Dedifferentiated amniotic fluid mesenchymal stem cell (primary cell): ENCODE data around the gene PMEPA1.
A peak's percentile ranks its signal among the peaks of the same experiment; 100 is the strongest.

Experiments
- DNase-seq: peaks from one replicate; pipeline ENCODE4 v3.0.0-alpha.2; 2016; ENCODE audit errors: extremely low spot score

The PMEPA1 gene

DNA sequence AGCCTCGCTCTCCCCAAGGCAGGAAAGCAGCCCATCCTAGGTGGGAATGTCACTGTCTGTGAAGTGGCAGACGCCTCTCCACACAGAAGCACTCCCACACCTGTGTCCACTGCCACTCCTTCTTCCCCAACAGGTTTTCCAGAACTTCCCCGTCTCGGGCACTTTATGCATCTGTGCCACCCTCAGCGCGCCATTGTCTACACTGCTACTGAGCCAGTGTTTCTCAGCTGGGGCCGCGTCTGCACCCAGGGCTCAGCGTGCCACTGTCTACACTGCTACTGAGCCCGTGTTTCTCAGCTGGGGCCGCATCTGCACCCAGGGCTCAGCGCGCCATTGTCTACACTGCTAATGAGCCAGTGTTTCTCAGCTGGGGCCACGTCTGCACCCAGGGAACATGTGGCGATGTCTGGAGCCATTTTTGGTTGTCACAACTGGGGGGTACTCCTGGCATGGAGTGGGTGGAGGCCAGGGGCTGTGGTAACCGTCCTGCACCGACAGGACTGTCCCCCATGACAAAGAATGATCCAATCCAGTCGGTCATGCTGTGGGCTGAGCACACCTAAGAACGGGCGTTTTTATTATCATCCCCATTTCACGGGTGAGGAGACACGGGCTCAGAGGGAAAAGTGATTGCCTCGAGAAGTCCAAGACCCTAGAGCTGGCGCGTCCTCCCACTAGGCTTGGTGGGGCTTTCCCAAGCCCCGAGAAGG lies 47.9 kb downstream of the PMEPA1 start:
- DNase-seq: no peak

DNA sequence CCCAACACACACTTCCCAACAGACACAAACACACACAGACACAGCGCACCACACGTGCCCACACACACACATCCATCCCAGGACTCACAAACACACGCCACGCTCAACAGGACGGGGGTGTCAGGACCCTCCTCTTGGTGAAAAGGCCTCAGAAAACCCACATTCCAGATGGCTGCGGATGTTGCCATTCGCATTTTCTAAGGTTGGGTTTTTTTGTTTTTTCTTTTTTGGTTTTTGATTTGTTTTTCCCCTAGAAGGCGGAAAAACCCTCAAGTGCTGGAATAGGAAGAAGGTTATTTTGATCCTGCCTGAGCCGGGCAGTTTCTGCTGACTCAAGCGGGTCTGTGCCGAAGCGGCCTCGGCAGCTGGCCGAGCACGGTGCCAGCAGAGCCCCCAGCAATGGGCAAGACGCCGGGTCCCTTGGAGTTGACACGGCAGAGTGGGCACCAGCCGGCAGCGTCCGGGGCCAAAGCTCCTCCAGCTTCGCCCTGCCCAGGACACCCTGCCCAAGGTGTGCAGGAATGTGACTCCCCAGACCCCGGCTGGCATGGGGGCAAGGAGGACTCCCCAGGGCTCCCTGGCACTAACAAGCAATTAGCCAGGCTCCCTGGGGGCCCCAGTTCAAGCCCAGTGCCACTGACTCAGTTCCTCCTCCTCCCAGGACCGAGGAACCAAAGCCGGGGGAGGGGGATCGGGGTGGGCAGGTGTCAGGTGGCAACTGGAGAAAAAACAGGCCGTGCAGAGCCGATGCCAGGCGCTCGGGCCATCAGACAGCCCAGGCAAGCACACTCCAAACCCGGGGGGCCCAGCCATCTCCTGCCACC lies 48.7 kb downstream of the PMEPA1 start:
- no peak for DNase-seq

DNA sequence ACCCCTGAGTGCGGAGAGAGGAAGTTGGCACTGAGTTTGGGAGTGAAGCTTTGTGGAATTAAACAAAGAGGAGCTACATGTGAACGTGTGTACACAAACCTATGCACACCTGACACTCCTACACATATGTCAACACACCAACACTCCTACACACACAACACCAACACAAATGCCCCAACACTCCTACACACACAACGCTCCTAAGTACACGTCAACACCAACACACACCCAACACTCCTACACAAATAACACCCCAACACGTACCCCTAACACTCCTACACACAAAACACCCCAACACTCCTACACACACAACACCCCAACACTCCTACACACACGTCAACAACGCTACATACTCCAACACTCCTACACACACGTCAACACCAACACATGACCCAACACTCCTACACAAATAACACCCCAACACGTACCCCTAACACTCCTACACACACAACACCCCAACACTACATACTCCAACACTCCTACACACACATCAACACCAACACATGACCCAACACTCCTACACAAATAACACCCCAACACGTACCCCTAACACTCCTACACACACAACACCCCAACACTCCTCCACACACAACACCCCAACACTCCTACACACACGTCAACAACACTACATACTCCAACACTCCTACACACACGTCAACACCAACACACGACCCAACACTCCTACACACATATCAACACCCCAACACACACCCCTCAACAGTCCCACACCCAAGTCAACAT lies 49.5 kb downstream of the PMEPA1 start:
- no peak for DNase-seq

DNA sequence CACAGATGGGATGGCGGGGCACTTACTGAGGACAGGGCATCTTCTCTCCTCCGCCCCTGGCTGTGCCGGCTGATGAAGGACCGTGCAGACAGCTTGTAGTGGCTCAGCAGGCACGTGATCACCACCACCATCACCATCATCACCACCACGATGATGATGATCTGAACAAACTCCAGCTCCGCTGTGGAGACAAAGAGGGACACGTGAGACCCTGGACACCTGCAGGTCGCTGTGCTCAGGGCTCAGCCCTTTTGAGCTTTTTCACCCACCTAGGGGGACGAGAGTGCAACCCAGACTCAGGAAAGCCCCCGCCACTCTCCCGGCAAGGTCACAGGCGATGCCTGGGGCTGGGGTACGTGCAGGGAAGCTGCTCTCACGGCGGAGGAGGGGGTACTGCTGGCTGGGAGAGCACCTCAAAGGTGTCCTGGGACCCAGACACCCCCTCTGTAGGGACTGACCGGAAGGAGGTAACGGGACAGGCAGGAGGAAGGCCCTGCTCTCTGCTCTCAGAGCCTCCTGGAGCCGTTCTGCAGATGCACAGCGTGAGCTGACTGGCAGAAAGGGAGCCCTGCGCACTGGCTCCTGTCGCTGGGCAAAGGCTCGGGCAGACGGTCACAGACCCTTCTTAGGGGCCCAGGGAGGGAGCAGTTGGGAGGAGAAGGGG lies 50.2 kb downstream of the PMEPA1 start:
- DNase-seq: no peak

DNA sequence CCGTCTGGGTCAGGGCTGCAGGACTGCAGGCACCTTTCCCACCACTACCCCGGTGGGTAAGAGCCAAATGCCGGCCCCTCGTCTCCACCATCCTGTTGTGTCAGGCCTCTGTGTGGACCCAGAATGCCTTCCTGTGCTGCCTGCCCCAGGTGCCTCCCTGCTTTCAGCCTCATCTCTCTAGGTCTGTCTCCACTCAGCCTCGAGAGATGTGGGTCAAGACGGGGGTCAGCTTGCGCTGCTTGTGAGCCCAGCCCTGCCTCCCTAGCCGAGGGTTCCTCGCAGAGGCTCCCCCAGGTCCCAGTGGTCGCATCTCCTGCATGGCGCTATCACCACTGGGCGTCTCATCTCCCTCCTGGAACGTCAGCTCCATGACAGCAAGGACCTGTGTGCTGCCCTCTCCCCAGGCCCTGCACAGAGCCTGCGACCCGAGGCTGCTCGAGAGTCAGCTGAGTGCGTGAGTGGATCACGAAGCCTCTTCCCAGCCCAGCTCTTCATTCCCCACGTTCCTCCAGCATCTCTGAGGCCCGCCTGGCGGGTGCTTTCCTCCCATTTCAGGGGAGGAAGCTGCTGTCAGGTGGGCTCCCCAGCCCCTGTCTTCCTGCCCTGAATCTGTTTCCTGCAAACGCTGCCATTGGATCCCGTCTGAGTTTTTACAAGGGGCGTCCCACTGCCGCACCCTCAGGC lies 50.8 kb downstream of the PMEPA1 start:
- DNase-seq: no peak

DNA sequence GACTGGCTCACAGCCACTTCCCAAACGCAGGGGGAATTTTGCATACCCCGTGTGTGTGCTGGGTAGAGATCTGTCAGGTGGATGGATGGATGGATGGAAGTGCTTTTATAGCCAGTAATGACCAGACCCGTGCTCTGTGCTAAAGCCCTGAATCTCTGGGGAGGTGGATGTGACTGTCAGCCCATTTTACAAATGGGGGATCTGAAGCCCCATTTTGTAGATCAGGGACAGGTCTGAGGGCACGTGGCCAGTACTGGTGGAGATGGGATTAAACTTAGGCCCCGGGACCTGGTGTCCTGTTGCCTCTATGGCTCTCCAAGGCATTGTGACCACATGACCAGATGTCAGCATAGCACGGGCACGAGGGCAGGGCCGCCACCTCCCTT lies 51.4 kb downstream of the PMEPA1 start:
- no peak for DNase-seq

DNA sequence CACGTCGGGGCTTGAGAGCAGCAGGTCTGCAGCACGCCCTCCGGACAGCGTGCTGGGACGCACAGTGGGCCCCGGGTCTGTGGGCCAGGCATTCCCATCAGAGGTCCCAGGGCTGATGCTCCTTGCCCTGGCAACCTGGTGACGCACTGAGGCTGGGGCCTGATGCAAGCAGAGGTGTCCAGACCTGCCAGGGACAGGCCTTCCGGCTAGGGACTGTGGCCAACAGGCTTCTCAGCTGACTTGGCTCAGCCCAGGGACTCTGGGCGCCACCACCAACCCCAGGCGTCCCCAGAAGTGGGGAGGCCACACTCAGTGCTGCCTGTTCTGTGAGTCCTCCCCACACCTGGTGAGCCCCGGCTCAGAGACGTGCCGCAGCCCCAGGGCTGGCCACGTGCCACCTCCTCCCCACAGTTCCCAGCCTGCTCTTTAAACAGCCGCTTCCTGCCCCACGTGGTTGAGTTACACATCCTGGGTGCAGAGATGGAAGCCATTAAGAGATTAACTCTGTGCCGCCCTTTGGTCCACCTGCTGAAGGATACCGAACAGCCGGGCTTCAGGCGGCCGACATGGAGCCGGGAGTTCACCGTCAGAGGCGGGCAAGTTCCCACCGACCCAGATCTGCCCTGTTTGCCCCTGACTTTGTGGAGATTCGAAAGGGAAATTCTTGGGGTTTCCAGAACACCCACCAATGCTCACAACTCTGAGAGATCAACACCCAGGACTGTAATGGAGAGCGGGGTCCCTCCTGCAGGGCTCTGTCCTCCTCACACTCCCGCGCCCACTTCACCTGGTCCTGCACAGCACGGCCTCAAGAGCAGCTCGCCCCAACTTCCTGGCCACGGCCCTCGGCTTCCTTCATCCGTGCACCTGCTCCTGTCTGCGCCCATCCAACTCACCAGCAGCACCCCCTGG lies 52.0 kb downstream of the PMEPA1 start:
- DNase-seq: no peak

DNA sequence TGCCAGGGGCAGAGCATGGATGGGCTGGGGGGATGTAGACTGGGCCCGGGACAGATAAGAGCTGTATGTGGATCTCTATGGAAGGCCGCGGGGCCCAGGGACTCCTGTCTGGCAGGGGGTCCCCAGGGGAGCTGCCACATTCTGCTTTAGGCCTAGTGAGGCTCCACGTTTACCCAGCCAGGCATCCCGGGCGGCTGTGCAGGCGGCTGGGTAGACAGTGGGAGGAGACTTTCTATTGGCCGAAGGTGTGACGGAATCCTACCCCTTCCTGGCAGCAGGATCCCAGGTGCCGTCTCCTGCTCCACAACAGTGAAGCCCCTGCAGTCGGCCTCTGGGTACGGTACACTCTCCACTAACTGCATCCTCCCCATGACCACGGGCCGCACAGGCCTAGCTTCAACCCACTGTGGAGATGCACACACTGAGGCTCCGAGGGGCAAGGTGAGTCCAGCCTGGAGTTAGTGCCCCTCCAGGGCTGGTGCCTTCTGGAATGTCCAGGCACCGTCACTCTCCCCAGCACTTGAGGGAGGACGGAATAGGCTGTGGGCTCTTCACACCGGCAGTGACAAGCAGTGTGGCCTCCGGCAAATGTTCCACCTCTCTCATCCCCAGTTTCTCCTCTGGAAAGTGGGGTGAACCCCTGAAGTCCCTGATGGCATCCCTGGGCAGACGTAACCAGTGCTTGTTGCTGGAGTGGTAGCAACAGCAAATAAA lies 52.8 kb downstream of the PMEPA1 start:
- DNase-seq: no peak

DNA sequence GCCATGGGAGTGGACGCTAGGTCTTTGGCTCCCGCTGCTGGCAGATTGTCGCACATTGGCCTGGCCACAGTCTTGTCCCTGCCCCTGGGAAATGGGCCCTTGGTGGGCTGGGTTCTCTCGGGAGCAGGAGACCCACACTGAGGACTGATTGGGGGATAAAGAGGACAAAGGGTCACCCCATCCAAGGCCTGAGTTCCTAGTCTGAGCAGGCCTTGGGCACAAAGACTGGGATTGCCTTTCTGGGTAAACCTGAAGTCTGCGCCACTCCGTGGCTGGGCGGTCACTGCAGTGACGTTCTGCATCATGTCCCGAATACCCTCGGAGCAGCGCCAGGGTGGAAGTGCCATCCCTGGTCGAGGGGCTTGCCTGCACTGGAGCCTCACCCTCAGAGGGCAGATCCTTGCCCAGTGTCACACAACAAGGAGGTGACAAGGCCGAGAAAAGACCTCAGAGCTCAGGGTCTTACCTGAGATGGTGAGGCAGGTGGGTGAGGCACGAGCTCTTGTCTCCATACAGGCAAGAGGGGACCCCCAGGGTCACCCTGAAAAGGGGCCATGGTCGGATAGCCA lies 53.5 kb downstream of the PMEPA1 start:
- DNase-seq: no peak

DNA sequence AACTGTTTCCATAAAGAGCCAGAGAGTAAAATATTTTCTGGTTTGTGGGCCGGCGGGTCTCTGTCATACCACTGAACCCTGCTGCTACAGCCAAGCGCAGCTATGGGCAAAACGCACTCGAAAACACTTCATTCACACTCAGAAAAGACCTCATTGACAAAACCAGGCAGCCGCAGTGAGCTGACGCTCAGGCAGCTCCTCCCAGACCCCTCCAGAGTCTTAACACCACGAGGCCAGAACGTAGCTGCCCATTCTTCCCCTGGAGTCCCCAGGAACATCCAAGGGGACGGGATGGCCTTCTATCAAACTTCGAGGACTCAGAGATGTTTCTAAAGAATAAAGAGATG lies 54.0 kb downstream of the PMEPA1 start:
- DNase-seq: no peak

DNA sequence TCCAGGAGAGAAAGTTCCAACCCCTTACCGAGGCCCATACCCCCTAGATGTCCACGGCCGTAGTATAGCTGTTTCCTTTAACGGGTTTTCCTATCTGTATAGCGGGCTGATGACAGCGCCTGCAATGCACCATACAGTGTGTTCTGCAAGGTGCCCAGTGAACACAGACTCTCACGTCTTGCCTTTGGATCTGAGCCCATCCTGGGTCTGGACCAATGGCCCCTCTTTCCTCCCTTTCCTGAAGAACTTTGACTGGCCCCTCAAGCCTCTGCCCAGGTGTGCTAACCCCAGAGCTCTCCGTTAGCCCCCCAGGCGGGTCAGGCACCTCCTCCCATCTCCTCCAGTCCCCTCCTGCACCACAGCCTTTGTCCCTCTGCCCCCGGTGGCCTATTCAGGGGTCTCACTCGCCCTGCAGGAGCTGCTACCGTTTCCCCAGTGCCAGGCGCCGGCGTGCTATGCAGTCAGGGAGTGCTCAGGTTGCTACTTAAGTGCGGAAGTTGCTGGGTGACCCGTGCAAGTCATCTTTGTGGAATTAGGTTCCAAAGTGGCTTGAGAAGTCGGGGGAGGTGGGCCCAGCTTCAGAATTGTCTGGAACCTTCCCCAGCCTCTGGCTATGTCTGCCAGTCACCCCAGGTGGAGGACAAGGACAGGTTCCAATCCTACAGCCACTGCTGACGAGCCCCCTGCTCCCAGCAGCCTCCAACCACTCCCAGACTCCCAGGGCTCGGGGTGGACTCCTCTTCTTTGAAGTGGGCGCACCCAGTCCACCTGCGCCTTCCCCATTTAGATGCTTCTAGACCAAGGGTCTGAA lies 54.6 kb downstream of the PMEPA1 start:
- DNase-seq: no peak

DNA sequence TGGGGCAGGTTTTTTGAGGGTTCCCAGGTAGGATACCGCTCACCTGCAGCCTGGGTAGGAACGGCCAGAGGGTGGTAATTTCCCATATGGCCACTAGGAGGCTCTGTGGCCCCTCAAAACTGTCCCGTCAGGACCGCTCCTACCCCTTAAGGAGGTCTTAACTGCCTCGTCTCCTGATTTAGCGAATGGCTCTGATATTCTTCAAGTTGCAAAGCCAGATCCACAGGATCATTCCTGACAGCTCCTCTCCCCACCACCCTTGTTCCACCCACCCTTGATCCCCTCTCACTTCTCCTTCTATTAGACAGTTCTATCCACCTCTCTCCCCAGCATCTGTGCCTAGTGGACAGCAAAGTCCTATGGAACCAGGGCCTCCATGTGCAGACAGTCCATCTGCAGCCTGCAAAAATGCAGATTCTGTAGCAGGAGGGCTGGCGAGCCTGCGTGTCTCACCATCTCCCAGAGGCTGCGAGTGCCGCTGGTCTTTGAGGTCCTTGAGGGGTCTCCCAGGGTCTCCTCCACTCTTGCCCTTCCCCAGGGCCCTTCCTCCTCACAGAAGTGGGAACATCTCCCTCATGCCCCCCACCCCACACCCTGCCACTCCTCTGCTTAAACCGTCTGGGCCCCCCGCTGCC lies 55.3 kb downstream of the PMEPA1 start:
- DNase-seq: peak; percentile 15

DNA sequence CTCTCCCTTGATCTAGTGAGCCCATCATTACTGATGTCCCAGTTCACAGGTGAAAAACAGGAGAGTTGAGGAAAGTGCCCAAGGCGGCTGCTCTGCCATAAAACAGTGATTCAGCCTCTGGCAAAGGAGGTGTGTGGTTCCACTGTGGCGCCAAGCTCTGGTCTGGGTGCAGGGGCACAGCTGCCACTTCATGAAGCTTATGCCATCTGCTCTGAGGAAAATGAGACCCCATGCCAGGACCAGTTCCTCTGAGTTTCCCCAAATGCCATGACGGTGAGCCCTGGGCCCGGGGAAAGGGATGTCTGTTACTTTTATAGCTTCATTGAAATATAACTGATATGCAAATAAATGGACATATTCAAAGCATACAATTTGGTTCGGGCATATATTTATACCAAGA lies 55.9 kb downstream of the PMEPA1 start:
- no peak for DNase-seq

DNA sequence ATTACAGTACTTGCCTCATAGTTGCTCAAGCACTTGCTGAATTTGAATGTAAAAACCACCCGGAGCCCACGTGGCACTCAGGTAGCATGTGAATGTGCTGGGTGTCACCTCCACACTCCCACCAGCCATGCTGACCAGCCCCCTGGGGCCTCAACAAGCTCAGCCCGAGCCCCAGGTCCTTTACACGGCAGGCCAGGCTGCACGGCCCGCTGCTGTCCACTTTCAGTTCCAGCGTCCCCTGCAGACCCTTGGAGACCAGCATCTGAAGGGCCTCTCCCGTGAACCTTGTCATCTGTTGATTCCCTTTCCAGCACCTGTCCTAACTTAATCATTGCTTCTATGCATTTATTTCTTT lies 56.3 kb downstream of the PMEPA1 start:
- no peak for DNase-seq

DNA sequence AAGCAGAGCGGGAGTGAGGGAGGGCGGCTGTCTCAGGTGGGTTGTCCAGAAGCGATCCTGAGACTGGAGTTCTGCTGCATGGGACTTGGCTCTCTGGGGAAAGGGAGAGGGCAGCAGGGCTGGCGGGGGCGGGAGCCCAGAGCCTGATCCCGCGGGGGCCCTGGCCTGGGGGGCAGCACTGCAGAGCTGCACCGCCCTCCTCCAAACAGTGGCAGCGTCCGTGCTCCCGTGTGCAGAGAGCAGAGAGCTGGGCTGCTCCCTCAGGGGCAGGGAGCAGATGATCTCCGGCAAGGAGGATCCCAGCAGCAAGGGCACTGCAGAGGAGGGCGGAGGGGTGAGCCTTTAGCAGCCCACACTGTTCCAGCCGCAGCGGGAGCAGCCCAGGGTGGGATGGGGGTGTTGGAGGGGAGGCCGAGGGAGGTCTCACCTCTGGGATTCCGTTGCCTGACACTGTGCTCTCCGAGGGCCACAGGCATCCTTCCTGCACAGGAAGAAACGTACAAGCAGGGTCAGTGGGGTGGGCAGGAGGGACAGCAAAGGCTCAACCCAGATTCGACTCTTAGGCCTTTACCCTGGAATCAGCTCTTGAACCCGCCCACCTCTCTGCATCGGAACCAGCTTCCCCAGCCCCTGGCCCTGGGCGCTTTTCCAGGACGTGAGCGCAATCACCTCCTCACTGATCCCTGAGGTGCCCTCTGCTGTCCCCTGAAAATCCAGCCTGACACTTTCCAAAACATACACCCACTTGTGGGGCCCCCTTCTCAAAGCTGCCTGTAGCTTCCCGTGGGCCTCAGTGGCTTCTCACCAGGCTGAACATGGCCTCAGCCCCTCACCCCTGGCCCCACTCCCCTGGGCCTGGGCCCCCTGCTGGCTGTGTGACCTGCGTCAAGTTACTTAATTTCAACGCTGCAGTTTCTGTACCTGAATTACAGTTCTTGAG lies 56.9 kb downstream of the PMEPA1 start:
- DNase-seq: no peak

DNA sequence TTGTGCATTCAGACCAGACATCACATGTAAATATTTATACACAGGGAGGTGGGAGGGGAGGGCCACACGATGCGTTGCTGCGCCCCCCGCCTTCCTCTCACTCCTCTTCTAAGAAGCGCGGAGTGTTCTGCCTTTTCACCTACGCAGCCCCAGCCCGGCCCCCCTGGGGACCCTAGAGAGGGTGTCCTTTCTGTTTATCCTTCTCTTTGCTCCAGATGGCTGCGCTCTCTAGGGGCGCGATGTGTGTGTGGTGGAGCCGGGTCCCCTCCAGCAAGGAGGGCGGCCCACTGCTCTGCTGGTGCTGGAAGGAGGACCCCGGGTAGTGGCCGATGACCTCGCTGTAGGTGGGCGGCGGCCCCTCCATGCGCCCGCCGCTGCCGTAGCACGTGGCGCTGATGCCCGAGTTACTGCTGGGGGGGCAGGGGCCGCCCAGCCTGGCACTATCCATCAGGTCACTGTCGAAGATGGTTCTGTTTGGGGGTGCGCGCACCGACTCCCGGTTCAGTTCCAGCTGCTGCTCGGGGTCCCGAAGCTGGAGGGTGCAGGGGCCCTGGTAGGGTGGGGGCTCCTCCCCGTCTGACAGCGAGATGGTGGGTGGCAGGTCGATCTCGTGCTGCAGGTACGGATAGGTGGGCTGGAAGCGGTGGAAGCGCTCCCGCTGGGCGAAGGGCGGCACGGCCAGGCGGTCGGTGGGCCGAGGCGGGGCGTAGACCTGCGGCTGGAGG lies 57.8 kb downstream of the PMEPA1 start:
- DNase-seq: no peak
